Transverse colon (tissue), 4 donors: ENCODE measurements around the gene RAB27A. TPM values are rescaled to one million over a fixed set of nuclear protein-coding genes. Genes with fewer than 3 reads are reported as not detected.

Experiments
- DNase-seq: peaks from one replicate; pipeline ENCODE4 v3.0.0-alpha.2; 2019
- H3K27ac ChIP-seq, 4 donors: fragments of 200-600 bp; sonication (generic); 2 replicates each; pipeline ENCODE4 v1.5.1; 2016 to 2018; ENCODE audit warnings: inconsistent platforms in 4 of 4
- H3K27me3 ChIP-seq: fragments of 200-600 bp; sonication (generic); 2 replicates; pipeline ENCODE4 v1.5.1; 2017; ENCODE audit warnings: inconsistent platforms
- H3K36me3 ChIP-seq, 4 donors: fragments of 200-600 bp; sonication (generic); 2 replicates each; pipeline ENCODE4 v1.5.1; 2017 to 2019; ENCODE audit warnings: inconsistent platforms in 4 of 4
- H3K4me1 ChIP-seq, 4 donors: fragments of 200-600 bp; sonication (generic); 2 replicates each; pipeline ENCODE4 v1.5.1; 2017 to 2020; ENCODE audit warnings: inconsistent platforms in 4 of 4
- H3K4me3 ChIP-seq, 4 donors: fragments of 200-600 bp; sonication (generic); 1 replicate in 1 of 4; 2 replicates in 3 of 4; pipeline versions ENCODE4 v1.5.1 to v1.6.1; 2017 to 2019; ENCODE audit warnings: inconsistent platforms in 4 of 4
- H3K9me3 ChIP-seq, 2 donors: fragments of 200-600 bp; sonication (generic); 2 replicates each; pipeline ENCODE4 v1.5.1; 2017 to 2019; ENCODE audit warnings: inconsistent platforms in 2 of 2
- EP300 ChIP-seq: sonication (generic); formaldehyde crosslinking; IDR thresholded peaks from one replicate; pipeline ENCODE4 v1.6.1; 2017; ENCODE audit warnings: antibody characterized with exemption, low read depth
- POLR2A ChIP-seq: fragments of 450-650 bp; IDR thresholded peaks from one replicate; pipeline ENCODE4 v1.6.1; 2016; ENCODE audit warnings: antibody characterized with exemption, mild to moderate bottlenecking, moderate library complexity
- POLR2AphosphoS5 ChIP-seq, 3 donors: sonication (generic); formaldehyde crosslinking; IDR thresholded peaks; one replicate each; pipeline ENCODE4 v1.6.1; 2016; ENCODE audit warnings: antibody characterized with exemption in 3 of 3
- WGBS, 2 donors: methylation state at CpG; one replicate each; pipeline ENCODE4 v1.1.5; 2018; ENCODE audit warnings: low coverage in 1 of 2; 5-methylcytosine and 5-hydroxymethylcytosine counted together
- in situ Hi-C, 4 donors: fragments of 200-750 bp; cut with MboI; loops; one replicate each; pipeline versions ENCODE4 v1.15.0 to v1.15.1; 2017; ENCODE audit warnings: low sequenced_read_pairs in 3 of 4, low pct_ligation_motif_present in 1 of 4, low pct_unique_long_range_greater_than_20kb in 1 of 4
- intact Hi-C: fragments of 100-400 bp; cut with DNase I; formaldehyde crosslinking; loops from one replicate; pipeline ENCODE4 v1.15.1; 2023; ENCODE audit warnings: low total_unique reads
- total RNA-seq, 4 donors: library from RNA; depleted of rRNA; stranded (reverse); fragments of >200 nt; gene quantifications; one replicate each; pipeline ENCODE4 v1.1.0, GENCODE V29; 2016
- TF ChIP-seq, protein P1 (sequence below), 5 experiments: fragments of 200-600 bp in 3 of 5; fragments of 450-650 bp in 2 of 5; sonication (generic) in 3 of 5; IDR thresholded peaks; 1 replicate in 2 of 5; 2 replicates in 3 of 5; pipeline ENCODE4 v1.5.1; 2016 to 2017; ENCODE audit warnings: antibody characterized with exemption in 5 of 5, inconsistent platforms in 3 of 5, mild to moderate bottlenecking in 2 of 5, moderate library complexity in 1 of 5

The RAB27A gene
- total RNA-seq, 4 donors from 2014 or later: 9.4 to 65.7 (median 24.1) TPM

- TF ChIP-seq, protein P1, sequence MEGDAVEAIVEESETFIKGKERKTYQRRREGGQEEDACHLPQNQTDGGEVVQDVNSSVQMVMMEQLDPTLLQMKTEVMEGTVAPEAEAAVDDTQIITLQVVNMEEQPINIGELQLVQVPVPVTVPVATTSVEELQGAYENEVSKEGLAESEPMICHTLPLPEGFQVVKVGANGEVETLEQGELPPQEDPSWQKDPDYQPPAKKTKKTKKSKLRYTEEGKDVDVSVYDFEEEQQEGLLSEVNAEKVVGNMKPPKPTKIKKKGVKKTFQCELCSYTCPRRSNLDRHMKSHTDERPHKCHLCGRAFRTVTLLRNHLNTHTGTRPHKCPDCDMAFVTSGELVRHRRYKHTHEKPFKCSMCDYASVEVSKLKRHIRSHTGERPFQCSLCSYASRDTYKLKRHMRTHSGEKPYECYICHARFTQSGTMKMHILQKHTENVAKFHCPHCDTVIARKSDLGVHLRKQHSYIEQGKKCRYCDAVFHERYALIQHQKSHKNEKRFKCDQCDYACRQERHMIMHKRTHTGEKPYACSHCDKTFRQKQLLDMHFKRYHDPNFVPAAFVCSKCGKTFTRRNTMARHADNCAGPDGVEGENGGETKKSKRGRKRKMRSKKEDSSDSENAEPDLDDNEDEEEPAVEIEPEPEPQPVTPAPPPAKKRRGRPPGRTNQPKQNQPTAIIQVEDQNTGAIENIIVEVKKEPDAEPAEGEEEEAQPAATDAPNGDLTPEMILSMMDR (IDR thresholded peaks at IDR 0.05): no peak
- TF ChIP-seq POLR2AphosphoS5 (IDR thresholded peaks at IDR 0.05) (no peak), EP300 (no peak), POLR2A (no peak)
- H3K4me1 ChIP-seq: peaks cover 11 to 39% (median 20%) of the 10 kb centered on the region in 4 donors
- DNase-seq: no peak
- WGBS, 2 donors: 0 to 1% methylated on average over 5 to 10 of the region's 10 CpGs
- intact Hi-C loops (no loop called here), in situ Hi-C loops (no loop called here)
- peak overlapping the region; percentile 39 to 96 (median 81) for H3K4me3 ChIP-seq
- no peaks in the 10 kb centered on the region for H3K27me3 ChIP-seq
- no peaks in the 10 kb centered on the region for H3K9me3 ChIP-seq
- H3K36me3 ChIP-seq: peaks cover 0 to 2% (median 0%) of the 10 kb centered on the region in 4 donors
- peak overlapping the region; percentile 90 to 98 (median 93) for H3K27ac ChIP-seq
These were observed 92.3 kb downstream of the RAB27A start for GRCh38 chr15:55197362-55197705.

- 0% methylated on average over 56 of the region's 62 CpGs; no CpG with 5 or more reads in 1 of the 2 donors for WGBS, 2 donors
- H3K36me3 ChIP-seq: peaks cover 0 to 8% (median 0%) of the 10 kb centered on the region in 4 donors
- H3K27ac ChIP-seq: peak within 1 kb of the TSS; percentile 90 to 98 (median 93)
- peak within 1 kb of the TSS; percentile 47 to 96 (median 81) for H3K4me3 ChIP-seq
- peaks cover 11 to 39% (median 20%) of the 10 kb centered on the region in 4 donors for H3K4me1 ChIP-seq
- peak; percentile 97 for DNase-seq
- TF ChIP-seq, protein P1 (IDR thresholded peaks at IDR 0.05): peak in 2 of 5 experiments; percentile 24 to 41
- TF ChIP-seq POLR2AphosphoS5 (IDR thresholded peaks at IDR 0.05) (peak; percentile 93 to 96 (median 96)), EP300 (no peak), POLR2A (peak; percentile 79)
- in situ Hi-C loops (no loop called here), intact Hi-C loops (no loop called here)
- no peaks in the 10 kb centered on the region for H3K9me3 ChIP-seq
- H3K27me3 ChIP-seq: no peaks in the 10 kb centered on the region
These were observed 92.9 kb downstream of the RAB27A start, which contains the start of gene RSL24D1 for GRCh38 chr15:55196458-55197361. Gene RSL24D1, minus strand, starts transcription at chr15:55196941. Its CDS starts 51 bp downstream, at chr15:55196890.

DNA sequence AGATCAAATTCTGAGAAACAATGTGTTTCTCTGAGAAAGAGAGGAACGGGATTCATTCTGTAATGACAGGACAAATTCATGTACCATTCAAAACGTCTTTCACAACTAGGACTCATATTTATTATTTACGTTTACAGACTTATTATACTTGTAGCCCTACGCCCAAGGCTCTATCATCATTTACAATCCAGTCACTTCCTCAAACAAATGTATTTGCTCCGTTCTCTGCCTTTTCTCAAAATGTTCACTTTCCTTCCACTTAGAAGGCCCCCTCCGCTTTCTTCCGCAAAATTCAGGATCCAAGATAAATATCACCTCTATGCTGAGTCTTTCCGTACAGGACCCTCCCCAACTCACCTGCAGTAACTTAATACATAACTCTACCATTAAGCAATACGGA, 93.6 kb downstream of the RAB27A start:
- H3K4me3 ChIP-seq: peak overlapping the region; percentile 47 to 96 (median 81)
- H3K4me1 ChIP-seq: peaks cover 11 to 39% (median 20%) of the 10 kb centered on the region in 4 donors
- H3K27ac ChIP-seq: peak overlapping the region; percentile 90 to 98 (median 93)
- TF ChIP-seq POLR2AphosphoS5 (IDR thresholded peaks at IDR 0.05): no peak
- DNase-seq: no peak
- in situ Hi-C loops (no loop called here), intact Hi-C loops (no loop called here)
- 1 to 2% methylated on average over 9 of the region's 9 CpGs for WGBS, 2 donors
- no peaks in the 10 kb centered on the region for H3K27me3 ChIP-seq
- H3K36me3 ChIP-seq: peaks cover 0 to 15% (median 4%) of the 10 kb centered on the region in 4 donors
- no peaks in the 10 kb centered on the region for H3K9me3 ChIP-seq

DNA sequence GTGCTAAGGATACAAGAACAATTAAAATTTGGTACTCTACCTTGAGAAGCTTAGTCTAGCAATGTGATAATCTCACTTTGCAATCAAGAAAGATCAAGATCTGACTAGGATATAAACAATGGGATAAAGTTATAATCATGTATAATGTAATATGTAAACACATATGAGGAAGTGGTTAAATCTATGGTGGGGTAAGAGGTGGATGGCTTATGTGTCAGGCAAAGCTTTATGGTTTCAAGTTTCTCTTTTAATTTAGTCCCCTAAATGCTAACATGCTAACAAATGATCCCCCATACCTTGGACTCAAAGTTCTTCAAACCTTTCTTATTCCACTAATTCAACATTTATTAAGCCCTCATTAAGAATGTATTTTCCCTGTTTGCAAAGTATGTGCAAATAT, 95.4 kb downstream of the RAB27A start:
- no peaks in the 10 kb centered on the region for H3K9me3 ChIP-seq
- in situ Hi-C loops (no loop called here), intact Hi-C loops (no loop called here)
- TF ChIP-seq POLR2AphosphoS5 (IDR thresholded peaks at IDR 0.05): no peak
- TF ChIP-seq EP300: no peak
- TF ChIP-seq, protein P1 (IDR thresholded peaks at IDR 0.05): no peak
- no peak for TF ChIP-seq POLR2A
- DNase-seq: no peak
- H3K4me3 ChIP-seq: no peak overlapping the region
- no peak overlapping the region for H3K27ac ChIP-seq
- H3K36me3 ChIP-seq: peaks cover 0 to 27% (median 12%) of the 10 kb centered on the region in 4 donors
- peaks cover 11 to 39% (median 20%) of the 10 kb centered on the region in 4 donors for H3K4me1 ChIP-seq
- H3K27me3 ChIP-seq: no peaks in the 10 kb centered on the region
